Tibial artery (tissue), 4 donors: ENCODE data around the gene BANF2.

Source experiments
- DNase-seq, 2 donors: peaks; one replicate each; pipeline ENCODE4 v3.0.0-alpha.2; 2019
- H3K27ac ChIP-seq, 2 donors: fragments of 200-600 bp; sonication (generic) in 1 of 2; 1 replicate in 1 of 2; 2 replicates in 1 of 2; pipeline ENCODE4 v1.5.1; 2018 to 2019; ENCODE audit warnings: mild to moderate bottlenecking in 1 of 2
- H3K27me3 ChIP-seq, 2 donors: fragments of 200-600 bp; sonication (generic) in 1 of 2; one replicate each; pipeline versions ENCODE4 v1.5.1 to v1.6.0; 2016 to 2019
- H3K36me3 ChIP-seq, 3 donors: fragments of 200-600 bp; sonication (generic) in 2 of 3; one replicate each; pipeline ENCODE4 v1.5.1; 2016 to 2019; ENCODE audit warnings: mild to moderate bottlenecking in 2 of 3
- H3K4me1 ChIP-seq, 4 donors: fragments of 200-600 bp; sonication (generic) in 2 of 4; 1 replicate in 3 of 4; 2 replicates in 1 of 4; pipeline ENCODE4 v1.5.1; 2016 to 2019
- H3K4me3 ChIP-seq, 2 donors: fragments of 200-600 bp; sonication (generic) in 1 of 2; 1 replicate in 1 of 2; 2 replicates in 1 of 2; pipeline ENCODE4 v1.5.1; 2018 to 2019; ENCODE audit warnings: mild to moderate bottlenecking in 2 of 2
- H3K9me3 ChIP-seq, 3 donors: fragments of 200-600 bp; sonication (generic) in 1 of 3; one replicate each; pipeline ENCODE4 v1.5.1; 2016 to 2019
- CTCF ChIP-seq, 2 experiments: fragments of 200-600 bp in 1 of 2; fragments of 450-650 bp in 1 of 2; IDR thresholded peaks; one replicate each; pipeline ENCODE4 v1.5.1; 2017 to 2019; ENCODE audit warnings: antibody characterized with exemption in 2 of 2, mild to moderate bottlenecking in 1 of 2, moderate library complexity in 1 of 2
- intact Hi-C: fragments of 100-400 bp; cut with DNase I; formaldehyde crosslinking; loops from one replicate; pipeline ENCODE4 v1.15.0; 2023; ENCODE audit warnings: low total_unique reads

Gene BANF2

GRCh38 chr20:17743677-17744076 lies 43.9 kb downstream of the BANF2 start:
- DNase-seq, result no peak
- Histone ChIP-seq H3K4me1 (no peaks in the 10 kb centered on the region), H3K27ac (no peak overlapping the region), H3K36me3 (no peaks in the 10 kb centered on the region), H3K4me3 (no peak overlapping the region), H3K9me3 (no peaks in the 10 kb centered on the region), H3K27me3 (no peaks in the 10 kb centered on the region)
- intact Hi-C loops, result no loop called here
- TF ChIP-seq CTCF (IDR thresholded peaks at IDR 0.05), result no peak

- H3K27me3 ChIP-seq, result no peaks in the 10 kb centered on the region
- no peaks in the 10 kb centered on the region for H3K9me3 ChIP-seq
- intact Hi-C loops, result no loop called here
- no peaks in the 10 kb centered on the region for H3K4me1 ChIP-seq
- no peaks in the 10 kb centered on the region for H3K36me3 ChIP-seq
- DNase-seq, result no peak
- H3K4me3 ChIP-seq, result no peak overlapping the region
- TF ChIP-seq CTCF (IDR thresholded peaks at IDR 0.05), result no peak
- no peak overlapping the region for H3K27ac ChIP-seq
Observed at GRCh38 chr20:17747431-17747846, 47.7 kb downstream of the BANF2 start.

GRCh38 chr20:17748279-17748678 lies 48.5 kb downstream of the BANF2 start:
- Histone ChIP-seq H3K9me3 (no peaks in the 10 kb centered on the region), H3K27me3 (no peaks in the 10 kb centered on the region), H3K4me1 (no peaks in the 10 kb centered on the region), H3K36me3 (no peaks in the 10 kb centered on the region), H3K27ac (no peak overlapping the region), H3K4me3 (no peak overlapping the region)
- no peak for DNase-seq
- no peak for TF ChIP-seq CTCF (IDR thresholded peaks at IDR 0.05)
- intact Hi-C loops, result no loop called here

GRCh38 chr20:17749626-17749977 lies 49.8 kb downstream of the BANF2 start:
- Histone ChIP-seq H3K4me3 (no peak overlapping the region), H3K4me1 (no peaks in the 10 kb centered on the region), H3K9me3 (no peaks in the 10 kb centered on the region), H3K27me3 (no peaks in the 10 kb centered on the region), H3K27ac (no peak overlapping the region), H3K36me3 (no peaks in the 10 kb centered on the region)
- intact Hi-C loops, result no loop called here
- no peak for TF ChIP-seq CTCF (IDR thresholded peaks at IDR 0.05)
- no peak for DNase-seq

- Histone ChIP-seq H3K4me1 (no peaks in the 10 kb centered on the region), H3K9me3 (no peaks in the 10 kb centered on the region), H3K27me3 (no peaks in the 10 kb centered on the region), H3K4me3 (no peak overlapping the region), H3K27ac (no peak overlapping the region), H3K36me3 (no peaks in the 10 kb centered on the region)
- no peak for TF ChIP-seq CTCF (IDR thresholded peaks at IDR 0.05)
- peak; percentile 45 to 67 for DNase-seq
- intact Hi-C loops, result no loop called here
Observed at GRCh38 chr20:17749978-17750721, 50.4 kb downstream of the BANF2 start.

- H3K27ac ChIP-seq, result no peak overlapping the region
- intact Hi-C loops, result no loop called here
Observed at GRCh38 chr20:17750722-17751045, 50.9 kb downstream of the BANF2 start.

More at GRCh38 chr20:17750722-17751045, 50.9 kb downstream of the BANF2 start:
- no peak for DNase-seq
- H3K4me1 ChIP-seq, result no peaks in the 10 kb centered on the region
- no peaks in the 10 kb centered on the region for H3K9me3 ChIP-seq
- no peak for TF ChIP-seq CTCF (IDR thresholded peaks at IDR 0.05)
- H3K36me3 ChIP-seq, result no peaks in the 10 kb centered on the region
- no peaks in the 10 kb centered on the region for H3K27me3 ChIP-seq
- no peak overlapping the region for H3K4me3 ChIP-seq
